NCI-H1092 treated with DMSO at 0.1 percent for 48 hours (cell line): ENCODE data around the gene CPNE5.

ENCODE experiments used
- DNase-seq: peaks from one replicate; lab custom pipeline; 2025; lab: John Stamatoyannopoulos, UW

The CPNE5 gene

DNA sequence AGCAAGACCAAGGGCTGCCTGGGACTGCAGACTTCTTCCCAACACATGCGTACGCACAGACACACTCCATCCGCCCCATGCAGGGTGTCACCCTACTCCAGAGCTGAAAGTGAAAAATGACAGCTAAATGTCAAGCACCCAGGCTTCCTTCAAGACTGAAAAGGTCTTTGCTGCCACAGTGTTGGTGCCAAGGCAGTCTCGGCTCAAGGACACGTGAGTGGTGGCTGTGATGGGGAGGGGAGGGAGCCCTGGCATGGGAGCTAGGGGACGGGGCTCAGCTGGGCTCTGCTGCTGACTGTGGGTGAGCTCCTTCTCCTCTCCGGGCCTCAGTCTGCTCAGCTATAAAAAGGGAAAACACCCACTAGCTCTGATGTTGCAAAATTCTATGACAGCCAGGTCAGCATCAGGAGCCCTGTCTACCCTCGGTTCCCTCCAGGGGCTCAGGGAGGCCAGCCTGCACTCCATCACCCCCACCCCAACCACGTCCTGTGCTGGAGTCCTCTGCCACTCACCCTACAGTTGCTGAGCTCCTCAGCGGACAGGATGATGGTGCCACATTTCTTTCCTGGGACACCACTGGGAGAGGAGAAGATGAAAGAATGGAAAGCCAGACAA, 47.6 kb downstream of the CPNE5 start:
- DNase-seq, result no peak

DNA sequence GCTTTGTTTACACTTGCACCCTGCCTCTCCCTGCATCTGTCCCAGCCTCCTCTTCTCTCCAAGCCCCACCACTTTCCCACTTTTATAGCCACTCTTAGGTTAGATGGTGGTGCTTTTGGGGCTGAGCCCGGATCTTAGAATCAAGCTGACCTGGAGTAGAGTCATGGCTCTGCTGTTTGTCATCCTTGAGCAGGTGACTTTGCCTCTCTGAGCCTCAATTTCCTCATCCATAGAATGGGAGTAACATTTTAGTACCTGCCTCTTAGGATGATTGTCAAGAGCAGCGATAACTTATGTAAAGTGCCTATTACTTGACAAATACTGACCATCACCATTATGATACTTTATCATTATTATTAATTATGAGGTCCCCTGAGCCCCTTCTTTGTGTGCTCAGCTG, 48.2 kb downstream of the CPNE5 start:
- no peak for DNase-seq

DNA sequence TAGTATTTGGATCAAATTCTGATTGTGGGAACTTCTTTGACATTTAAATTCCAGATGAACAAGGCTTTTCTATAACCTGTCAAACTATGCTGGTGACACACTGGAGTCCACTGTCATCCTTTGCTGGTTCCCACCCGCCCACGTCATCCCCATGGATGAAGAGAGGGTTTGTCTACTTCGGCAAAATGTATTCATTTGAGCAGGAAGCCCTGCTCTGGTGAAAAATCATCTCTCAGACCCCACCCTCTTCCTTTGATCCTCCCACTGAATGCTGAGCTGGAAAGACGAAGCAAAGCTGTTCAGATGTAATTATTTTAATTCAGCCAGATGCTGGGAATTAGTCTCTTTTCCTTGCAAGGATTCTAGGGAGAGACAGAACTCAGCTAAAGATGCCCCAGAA, 50.5 kb downstream of the CPNE5 start:
- DNase-seq, result no peak

DNA sequence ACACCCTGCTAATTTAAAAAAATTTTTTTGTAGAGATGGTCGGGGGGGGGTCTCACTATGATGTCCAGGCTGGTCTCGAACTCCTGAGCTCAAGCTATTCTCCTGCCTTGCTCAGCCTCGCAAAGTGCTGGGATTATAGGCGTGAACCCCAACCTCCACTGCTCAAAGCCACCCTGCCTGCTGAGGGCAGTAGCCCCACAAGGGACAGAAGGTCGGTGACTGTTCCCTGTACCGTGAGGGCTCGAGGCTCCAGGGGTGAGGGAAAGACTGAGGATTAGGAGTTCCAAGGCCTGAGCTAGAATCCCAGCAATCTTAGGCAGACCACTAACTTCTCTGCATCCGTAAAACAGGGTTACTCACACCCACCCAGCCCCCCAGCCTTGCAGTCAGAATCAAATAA, 51.1 kb downstream of the CPNE5 start:
- no peak for DNase-seq

DNA sequence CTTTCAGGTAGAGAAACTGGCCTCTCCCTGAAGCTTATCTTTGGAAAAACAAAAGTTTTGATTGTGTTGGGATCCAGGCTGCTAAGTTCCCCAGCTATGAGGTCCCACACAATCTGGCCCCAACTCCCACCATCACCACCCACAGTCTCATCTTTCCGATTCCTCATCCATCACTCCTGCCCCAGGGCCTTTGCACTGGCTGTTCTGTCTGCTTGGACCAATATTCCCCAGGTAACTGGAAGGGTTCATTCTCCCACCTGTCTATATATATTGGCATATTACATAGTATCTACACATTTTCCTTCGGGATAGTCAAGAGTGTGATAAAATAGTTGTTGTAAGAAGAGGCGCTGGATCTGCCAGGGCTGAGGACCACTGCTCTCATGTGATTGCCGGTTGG, 52.0 kb downstream of the CPNE5 start:
- no peak for DNase-seq

DNA sequence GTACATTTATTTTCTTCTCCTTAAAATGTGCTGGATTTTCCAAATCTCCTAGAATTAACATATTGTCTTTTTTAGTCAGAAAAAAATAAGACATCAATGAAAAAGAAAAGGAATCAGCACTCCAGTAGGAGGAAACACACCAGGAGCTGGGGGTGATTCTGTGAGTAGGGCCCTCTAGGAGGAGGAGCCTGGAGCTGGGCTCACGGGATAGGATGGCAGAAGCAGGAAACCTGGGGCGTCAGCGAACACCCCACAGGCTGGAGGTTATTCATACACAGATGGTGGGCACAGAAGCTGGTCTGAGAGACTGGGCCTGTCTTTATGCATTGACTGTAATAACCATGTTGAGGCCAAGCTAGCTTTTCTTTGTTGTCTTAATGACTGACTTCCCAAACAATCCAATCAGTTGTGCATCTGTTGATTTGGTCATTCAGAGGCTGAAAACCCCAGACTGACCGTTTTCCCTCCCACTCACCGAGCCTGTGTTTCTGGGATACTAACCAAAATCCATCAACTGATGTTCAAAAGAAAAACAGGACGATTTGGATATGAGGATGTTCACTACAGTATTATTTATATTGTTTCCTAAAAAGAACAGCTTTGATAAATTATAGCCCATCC, 53.1 kb downstream of the CPNE5 start:
- no peak for DNase-seq

DNA sequence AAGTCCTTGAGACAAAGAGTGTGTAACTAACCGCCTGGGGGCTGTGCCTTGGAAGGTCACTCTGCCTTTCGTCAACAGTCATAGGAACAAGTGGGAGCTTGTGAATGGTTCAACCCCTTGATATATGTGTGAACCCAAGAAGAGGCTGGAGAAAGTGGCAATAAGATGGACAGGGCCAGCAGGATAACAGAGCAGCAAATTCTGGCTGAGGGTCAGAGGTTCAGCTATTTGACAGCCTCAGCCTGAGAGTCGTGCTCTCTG, 54.9 kb downstream of the CPNE5 start:
- no peak for DNase-seq

DNA sequence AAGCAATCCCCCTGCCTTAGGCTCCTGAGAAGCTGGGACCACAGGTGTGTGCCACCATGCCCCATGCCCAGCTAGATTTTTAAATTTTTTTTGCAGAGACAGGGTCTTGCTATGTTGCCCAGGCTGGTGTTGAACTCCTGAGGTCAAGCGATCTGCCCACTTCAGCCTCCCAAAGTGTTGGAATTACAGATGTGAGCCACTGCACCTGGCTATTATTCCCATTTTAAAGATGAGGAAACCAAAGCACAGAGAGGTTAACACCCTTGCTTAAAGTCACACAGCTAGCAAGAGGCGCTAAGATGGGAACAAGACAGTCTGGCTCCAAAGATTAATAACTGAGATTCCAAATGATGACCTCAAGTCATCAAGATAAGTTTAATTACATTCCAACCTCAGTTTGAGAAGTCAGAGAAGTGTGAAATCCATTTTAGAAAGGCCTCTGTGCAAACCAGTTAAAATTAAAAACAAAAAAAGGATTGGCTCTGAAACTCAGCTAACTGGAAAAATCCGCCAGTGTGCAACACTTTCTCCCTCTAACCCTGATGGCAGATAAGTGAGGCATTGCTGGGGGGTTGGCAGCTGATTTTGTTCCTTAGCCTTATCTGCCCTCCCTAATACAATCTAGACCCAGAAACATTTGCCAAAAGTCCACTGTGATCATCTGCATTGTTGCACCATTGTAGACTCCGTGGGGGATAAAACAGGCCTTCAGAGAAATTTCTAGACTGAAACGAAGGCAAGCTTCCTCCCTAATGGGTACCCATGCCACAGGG, 55.5 kb downstream of the CPNE5 start:
- no peak for DNase-seq

DNA sequence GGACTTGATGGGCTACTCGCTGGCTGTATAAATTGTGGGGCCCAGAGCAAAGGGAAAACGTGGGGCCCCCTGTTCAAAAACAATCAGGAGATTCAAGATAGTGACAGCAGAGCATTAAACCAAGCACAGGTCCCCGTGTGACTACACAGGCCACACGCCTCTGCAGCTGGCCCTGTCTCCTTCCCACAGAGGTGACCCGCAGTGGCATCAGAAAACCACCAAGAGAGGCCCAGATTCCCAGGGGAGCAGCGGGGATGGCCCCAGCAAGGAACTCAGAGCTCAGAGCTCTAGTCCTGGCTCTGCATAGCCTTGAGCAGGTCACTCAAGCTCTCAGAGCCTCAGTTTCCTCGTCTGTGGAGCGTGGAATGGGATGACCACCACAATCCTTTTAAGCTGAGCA, 57.6 kb downstream of the CPNE5 start:
- DNase-seq, result no peak

DNA sequence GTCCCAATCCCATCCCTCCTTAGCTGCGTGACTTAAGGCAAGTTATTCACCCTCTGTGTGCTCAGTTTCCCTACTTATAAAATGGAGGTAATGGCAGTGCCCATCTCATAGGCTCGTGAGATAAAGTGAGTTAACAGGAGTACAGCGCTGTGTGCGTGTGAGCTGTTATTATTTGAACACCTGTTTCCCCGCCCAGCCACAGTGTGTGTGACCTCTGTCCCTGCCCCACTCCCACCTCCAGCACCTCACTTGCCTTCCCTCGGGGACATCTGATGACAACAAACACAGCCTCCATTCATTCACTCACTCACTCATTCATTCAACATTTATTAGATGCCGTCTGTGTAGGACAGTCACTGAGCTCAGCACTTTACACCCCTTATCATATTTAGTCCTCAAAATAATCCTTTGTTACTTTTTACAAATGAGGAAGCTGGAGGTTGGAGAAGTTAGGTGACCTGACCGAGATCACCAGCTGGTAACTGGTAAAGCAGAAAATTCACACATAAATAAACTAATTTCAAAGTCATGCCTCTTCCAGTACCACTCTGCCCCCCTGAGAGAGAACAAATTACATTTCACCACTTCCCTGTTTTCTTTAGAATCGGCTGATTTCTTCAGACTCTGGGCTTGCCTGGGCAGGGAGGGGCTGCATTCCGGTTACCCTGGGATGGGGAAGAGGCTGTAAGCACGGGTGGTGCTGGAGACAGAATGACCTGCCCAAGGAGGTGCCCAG, 58.6 kb downstream of the CPNE5 start:
- DNase-seq, result no peak

DNA sequence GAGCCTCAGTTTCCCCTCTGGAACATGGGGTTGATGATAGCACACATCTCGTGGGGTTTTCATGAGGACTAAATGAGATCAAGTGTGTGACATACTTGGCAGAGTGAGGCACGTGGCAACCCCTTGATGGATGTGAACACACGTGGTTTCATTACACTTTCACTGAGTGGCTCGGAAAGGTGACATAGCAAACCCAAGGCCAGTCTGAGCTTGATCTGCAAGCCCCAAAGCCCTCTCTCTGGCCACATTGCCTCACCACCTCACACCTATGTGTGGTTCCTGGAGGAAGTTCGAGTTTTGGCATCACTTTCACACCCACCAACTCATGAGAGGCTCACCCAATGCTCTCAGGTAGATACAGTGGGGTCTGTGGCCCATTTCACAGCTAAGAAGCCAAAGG, 60.0 kb downstream of the CPNE5 start:
- DNase-seq, result no peak

DNA sequence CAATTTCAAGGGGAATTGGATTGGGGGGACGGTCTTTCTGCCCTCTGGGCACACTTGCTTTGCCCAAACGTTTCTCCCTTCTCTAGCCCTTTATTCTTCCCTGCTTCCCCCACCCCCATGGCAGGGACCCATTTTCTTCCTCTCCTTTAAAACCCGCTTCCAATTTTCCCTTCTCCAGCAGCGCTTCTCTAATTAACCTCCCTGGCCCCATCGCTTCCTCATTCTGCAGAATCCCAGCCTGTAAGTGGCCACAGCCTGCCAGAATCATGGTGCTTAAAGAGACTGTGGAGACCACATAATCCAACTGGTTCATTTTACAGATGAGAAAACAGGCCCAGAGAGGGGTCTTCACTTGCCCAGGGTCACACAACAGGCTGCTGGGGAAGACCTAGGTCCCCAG, 61.4 kb downstream of the CPNE5 start:
- no peak for DNase-seq

DNA sequence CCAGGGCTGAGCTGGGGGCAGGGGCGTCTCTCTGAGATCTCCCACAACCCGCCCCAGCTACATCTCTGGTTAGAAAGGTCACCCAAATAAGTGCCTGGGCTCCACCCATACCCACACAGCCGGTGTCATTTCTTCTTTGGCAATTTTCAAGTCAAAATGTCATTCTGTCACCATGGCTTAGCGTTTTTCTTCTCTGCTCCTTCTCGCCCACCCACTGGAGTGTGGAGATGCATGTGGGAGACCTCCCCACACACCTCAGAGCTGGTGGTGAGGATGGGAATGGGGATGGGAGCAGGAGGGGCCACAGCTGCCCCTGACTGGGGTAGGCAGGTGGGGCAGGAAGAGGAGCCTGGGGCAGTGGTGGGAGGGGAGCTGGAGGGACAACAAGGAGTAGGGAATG, 63.1 kb downstream of the CPNE5 start:
- DNase-seq, result no peak

DNA sequence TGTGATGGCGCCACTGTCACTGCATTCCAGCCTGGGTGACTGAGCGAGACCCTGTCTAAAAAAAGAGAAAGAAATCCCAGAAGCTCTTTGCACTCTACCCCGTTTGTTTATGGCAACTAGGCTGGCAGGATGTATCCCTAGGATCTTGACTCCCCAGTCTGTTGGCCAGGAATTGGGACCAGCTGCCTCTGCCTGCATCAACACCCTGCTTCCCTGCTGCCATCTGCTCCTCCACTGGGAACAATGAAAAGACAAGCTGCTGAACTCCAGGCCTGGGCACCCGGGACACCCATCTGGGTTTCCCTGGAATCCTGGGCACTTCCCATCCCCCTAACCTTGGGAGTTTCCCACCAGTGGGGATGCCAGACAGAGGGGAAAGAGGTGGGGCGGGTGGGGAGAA, 64.9 kb downstream of the CPNE5 start:
- DNase-seq, result no peak

DNA sequence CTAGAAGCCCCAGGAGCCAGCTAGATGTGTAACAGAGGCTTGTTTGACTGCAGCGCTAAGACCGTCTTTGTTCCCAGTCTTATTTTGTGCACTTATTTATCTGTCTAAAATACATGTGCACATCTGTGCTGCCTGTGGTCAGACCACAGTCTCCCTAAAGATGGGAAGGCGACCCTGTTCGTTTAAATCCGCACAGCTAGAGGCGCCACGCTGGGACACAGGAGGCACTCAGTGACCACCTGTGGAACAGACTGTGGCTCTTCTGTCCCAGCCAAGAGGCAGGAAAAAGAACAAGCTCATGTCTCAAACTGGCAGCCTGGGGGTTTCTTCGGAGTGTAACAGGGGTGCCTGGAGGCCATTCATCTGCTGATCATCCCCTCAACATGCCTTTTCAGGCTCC, 66.8 kb downstream of the CPNE5 start:
- no peak for DNase-seq

DNA sequence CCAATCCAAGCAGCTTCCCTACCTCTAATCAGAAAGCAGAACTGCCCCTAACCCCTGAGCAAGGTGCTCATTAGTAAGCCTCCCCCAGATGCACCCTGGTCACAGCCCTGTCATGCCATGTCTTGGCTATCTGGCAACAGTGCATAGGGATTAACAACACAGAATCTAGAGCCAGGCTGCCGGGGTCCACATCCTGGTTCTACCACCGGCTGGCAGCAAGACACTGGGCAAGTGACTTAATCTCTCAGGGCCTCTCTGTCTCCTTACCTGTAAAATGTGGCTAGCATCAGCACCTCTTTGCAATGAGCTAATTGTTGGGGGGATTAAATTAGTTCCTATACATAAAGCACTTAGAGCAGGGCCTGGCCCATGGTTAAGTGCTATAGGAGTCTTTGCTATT, 68.1 kb downstream of the CPNE5 start:
- DNase-seq, result no peak

DNA sequence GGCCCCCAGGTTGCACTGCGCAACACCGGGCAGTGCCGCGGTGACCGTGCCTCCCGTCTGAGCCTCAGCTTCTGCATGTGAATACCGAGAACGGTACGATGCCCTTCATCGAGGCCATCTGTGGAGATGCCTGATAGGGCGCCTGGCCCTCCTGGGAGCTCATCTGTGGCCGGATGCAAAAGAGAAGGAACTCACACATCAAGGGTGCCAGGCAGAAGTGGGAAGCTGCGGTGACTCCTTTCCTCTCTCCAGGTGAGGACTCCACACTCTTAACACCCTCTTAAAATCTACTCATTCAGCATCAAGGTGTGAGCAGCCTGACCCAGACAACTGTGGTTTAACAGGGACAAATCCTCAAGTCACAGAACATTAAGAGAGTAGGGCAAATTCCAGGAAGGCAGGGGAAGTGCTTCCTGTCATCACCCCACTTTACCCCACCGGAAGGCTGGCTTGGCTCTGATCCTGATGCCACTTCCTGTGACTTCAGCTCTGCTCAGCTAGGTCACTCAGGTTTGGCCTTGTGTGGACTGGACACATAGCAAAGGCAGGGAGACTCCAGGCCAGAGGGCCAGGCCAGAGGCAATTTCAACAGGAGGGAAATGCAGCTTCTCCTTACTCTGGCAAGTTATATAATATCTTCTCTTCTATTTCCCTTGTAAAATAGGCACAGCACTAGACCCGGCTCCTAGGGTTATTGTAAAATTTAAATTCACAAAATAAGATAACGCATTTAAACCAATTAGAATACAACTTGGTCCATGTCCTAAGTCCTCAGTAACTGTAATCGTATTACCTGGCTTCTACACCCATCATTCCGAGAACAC, 69.4 kb downstream of the CPNE5 start:
- no peak for DNase-seq

DNA sequence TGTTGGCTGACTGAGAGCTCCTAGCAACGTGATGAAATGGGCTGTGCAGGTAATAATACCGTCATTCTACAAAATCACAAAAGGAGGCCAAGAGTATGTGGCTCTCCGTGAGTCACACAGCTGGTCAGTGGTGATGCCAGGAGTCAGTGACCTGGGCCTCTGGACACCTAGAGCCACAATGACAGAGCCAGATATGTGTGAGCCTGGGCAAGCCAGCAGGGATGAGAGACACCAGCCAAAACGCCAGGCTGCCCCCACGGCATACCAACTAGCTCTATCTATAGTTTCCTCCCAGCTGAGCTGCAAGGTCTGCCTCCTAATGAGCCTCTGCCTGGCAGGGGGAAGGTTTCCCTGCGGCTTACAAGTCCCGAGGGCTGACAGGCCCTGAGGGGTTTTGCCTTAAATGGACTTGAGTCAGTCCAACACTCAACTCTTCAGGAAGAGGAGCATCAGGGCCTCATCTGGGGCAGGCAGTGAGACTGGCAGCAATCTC, 70.0 kb downstream of the CPNE5 start:
- no peak for DNase-seq

DNA sequence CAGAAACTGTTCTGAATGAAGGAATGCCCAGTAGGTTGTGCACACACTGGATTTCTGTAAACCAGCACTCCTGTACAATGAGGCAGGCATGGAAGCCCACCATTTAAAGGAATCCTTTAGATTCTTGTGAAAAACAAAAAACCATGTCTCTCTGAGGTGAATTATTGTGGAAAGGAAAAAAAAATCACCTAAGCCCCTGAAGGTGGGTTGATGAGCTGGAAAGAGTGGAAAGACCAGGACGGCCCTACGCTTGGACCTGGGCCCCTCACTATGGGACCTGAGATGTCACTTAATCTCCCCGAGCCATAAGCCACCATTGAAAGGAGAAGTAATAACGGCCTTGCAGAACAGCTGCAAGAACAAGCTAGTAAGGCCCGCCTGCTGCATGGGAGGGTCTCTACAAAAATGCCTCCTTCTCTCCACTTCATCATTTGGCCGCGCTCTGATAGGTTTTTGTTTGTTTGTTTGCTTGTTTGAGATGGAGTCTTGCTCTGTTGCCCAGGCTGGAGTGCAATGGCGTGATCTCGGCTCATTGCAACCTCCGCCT, 72.8 kb downstream of the CPNE5 start:
- no peak for DNase-seq

DNA sequence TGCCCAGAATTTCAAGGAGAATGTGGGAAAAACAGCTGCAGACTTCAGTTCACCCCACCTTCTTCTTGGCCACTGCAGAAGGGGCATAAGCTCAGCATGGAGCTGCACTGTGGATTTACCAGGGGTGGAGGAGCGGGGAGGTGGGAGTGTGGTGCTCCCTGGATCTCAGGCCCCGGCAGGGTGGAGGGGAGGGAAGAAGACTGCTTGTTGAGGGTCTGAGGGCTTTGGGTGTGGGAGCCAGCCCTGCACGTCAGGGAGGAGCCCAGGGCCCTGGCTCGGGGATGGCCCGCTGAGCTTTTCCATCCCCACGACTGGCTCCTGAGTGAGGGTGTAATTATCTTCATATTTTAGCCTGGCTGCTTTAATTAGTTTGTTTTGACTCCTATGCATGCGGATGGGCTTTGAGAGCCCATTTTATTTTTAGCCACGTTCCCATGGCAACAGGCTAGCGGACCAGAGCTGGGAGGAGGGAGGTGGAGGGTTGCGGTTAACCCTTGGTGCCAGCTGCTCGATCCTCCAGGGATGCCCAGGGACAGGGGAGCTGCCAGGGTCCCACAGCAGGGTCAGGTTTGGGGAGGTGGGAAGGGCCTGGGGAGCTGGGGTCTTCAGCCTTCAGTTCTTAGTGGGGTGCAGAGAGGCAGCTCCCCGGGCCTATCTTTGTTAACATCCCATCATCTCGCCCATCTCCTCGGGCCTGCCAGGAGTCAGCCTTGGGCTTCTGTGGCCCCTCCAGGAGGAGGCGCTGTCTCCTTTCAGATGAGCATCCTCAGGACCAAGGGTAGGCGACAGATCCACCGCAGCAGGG, 73.4 kb downstream of the CPNE5 start:
- peak; percentile 58 for DNase-seq

DNA sequence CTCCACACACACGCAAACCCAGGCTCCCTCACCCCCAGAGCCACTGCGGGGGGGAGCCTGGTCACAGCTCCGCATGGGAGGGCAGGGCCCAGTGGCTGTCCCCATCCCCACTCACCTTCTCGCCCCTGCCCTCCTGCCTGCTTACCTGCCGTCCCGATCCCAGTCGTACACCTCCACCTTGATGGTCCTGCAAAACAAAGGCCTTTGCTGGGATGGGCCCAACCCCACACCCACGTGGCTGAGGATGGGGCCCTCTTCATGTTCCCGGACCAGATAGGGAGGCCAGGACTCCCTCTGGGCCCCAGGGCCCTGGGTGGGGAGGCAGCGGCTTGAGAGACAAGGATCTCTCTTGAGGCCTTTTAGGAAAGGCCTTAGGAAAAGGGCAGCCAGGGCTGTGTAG, 74.1 kb downstream of the CPNE5 start:
- DNase-seq, result no peak
